ENCODE data around the gene TMIGD2.
"Not testable (repeated sequence)": the region's sequence is repeated elsewhere in the genome, so short reads cannot be mapped to it uniquely, and the experiment has no call there.

Gene TMIGD2

GRCh38 chr19:4302243-4302640 is at the start of gene TMIGD2:
TSS of gene TMIGD2 (minus strand) at chr19:4302389. CDS start at chr19:4302385, 4 bp downstream.
- no peak for DNase-seq

- DNase-seq: no peak
Observed at GRCh38 chr19:4350726-4351125, 48.5 kb upstream of the TMIGD2 start.

GRCh38 chr19:4350111-4350510 is 47.9 kb upstream of the TMIGD2 start:
- DNase-seq: no peak

- not testable (repeated sequence) for DNase-seq
Observed at GRCh38 chr19:4349225-4349624, 47.0 kb upstream of the TMIGD2 start.

GRCh38 chr19:4347521-4347920 is 45.3 kb upstream of the TMIGD2 start:
- DNase-seq: no peak

- no peak for DNase-seq
Observed at GRCh38 chr19:4346020-4346383, 43.8 kb upstream of the TMIGD2 start.

- no peak for DNase-seq
Observed at GRCh38 chr19:4345342-4346019, 43.3 kb upstream of the TMIGD2 start.

GRCh38 chr19:4343370-4344307 is 41.5 kb upstream of the TMIGD2 start, which contains the start of gene MPND:
TSS of gene MPND (plus strand) at chr19:4343562. CDS start at chr19:4343594, 32 bp downstream.
- DNase-seq: peak; percentile 63

GRCh38 chr19:4342615-4343369 is 40.6 kb upstream of the TMIGD2 start:
- DNase-seq: peak; percentile 94

GRCh38 chr19:4342314-4342614 is 40.1 kb upstream of the TMIGD2 start:
- DNase-seq: no peak

- no peak for DNase-seq
Observed at GRCh38 chr19:4338441-4339355, 36.5 kb upstream of the TMIGD2 start, which contains the start of gene STAP2. TSS of gene STAP2 (minus strand) at chr19:4338827. CDS start at chr19:4338753, 74 bp downstream.

GRCh38 chr19:4337906-4338440 is 35.8 kb upstream of the TMIGD2 start:
- no peak for DNase-seq

- DNase-seq: no peak
Observed at GRCh38 chr19:4334929-4335570, 32.9 kb upstream of the TMIGD2 start.

GRCh38 chr19:4329858-4330257 is 27.7 kb upstream of the TMIGD2 start:
- no peak for DNase-seq

- DNase-seq: not testable (repeated sequence)
Observed at GRCh38 chr19:4328991-4329681, 26.9 kb upstream of the TMIGD2 start.

- DNase-seq: peak; percentile 97
Observed at GRCh38 chr19:4328243-4328990, 26.2 kb upstream of the TMIGD2 start.

GRCh38 chr19:4327877-4328242 is 25.7 kb upstream of the TMIGD2 start:
- DNase-seq: no peak

- peak; percentile 84 for DNase-seq
Observed at GRCh38 chr19:4327252-4327876, 25.2 kb upstream of the TMIGD2 start.

GRCh38 chr19:4326837-4327251 is 24.7 kb upstream of the TMIGD2 start:
- DNase-seq: no peak

All from T1000 (cell line).